Transverse colon (tissue), 4 donors: ENCODE measurements around the gene ZMYND12. TPM values are rescaled to one million over a fixed set of nuclear protein-coding genes. Genes with fewer than 3 reads are reported as not detected.
"Not testable (repeated sequence)": the region's sequence is repeated elsewhere in the genome, so short reads cannot be mapped to it uniquely, and the experiment has no call there.

Experiments
- DNase-seq: peaks from one replicate; pipeline ENCODE4 v3.0.0-alpha.2; 2019
- H3K27ac ChIP-seq, 4 donors: fragments of 200-600 bp; sonication (generic); 2 replicates each; pipeline ENCODE4 v1.5.1; 2016 to 2018; ENCODE audit warnings: inconsistent platforms in 4 of 4
- H3K27me3 ChIP-seq: fragments of 200-600 bp; sonication (generic); 2 replicates; pipeline ENCODE4 v1.5.1; 2017; ENCODE audit warnings: inconsistent platforms
- H3K36me3 ChIP-seq, 4 donors: fragments of 200-600 bp; sonication (generic); 2 replicates each; pipeline ENCODE4 v1.5.1; 2017 to 2019; ENCODE audit warnings: inconsistent platforms in 4 of 4
- H3K4me1 ChIP-seq, 4 donors: fragments of 200-600 bp; sonication (generic); 2 replicates each; pipeline ENCODE4 v1.5.1; 2017 to 2020; ENCODE audit warnings: inconsistent platforms in 4 of 4
- H3K4me3 ChIP-seq, 4 donors: fragments of 200-600 bp; sonication (generic); 1 replicate in 1 of 4; 2 replicates in 3 of 4; pipeline versions ENCODE4 v1.5.1 to v1.6.1; 2017 to 2019; ENCODE audit warnings: inconsistent platforms in 4 of 4
- H3K9me3 ChIP-seq, 2 donors: fragments of 200-600 bp; sonication (generic); 2 replicates each; pipeline ENCODE4 v1.5.1; 2017 to 2019; ENCODE audit warnings: inconsistent platforms in 2 of 2
- EP300 ChIP-seq: sonication (generic); formaldehyde crosslinking; IDR thresholded peaks from one replicate; pipeline ENCODE4 v1.6.1; 2017; ENCODE audit warnings: antibody characterized with exemption, low read depth
- POLR2A ChIP-seq: fragments of 450-650 bp; IDR thresholded peaks from one replicate; pipeline ENCODE4 v1.6.1; 2016; ENCODE audit warnings: antibody characterized with exemption, mild to moderate bottlenecking, moderate library complexity
- POLR2AphosphoS5 ChIP-seq, 3 donors: sonication (generic); formaldehyde crosslinking; IDR thresholded peaks; one replicate each; pipeline ENCODE4 v1.6.1; 2016; ENCODE audit warnings: antibody characterized with exemption in 3 of 3
- WGBS, 2 donors: methylation state at CpG; one replicate each; pipeline ENCODE4 v1.1.5; 2018; ENCODE audit warnings: low coverage in 1 of 2; 5-methylcytosine and 5-hydroxymethylcytosine counted together
- in situ Hi-C, 4 donors: fragments of 200-750 bp; cut with MboI; loops; one replicate each; pipeline versions ENCODE4 v1.15.0 to v1.15.1; 2017; ENCODE audit warnings: low sequenced_read_pairs in 3 of 4, low pct_ligation_motif_present in 1 of 4, low pct_unique_long_range_greater_than_20kb in 1 of 4
- intact Hi-C: fragments of 100-400 bp; cut with DNase I; formaldehyde crosslinking; loops from one replicate; pipeline ENCODE4 v1.15.1; 2023; ENCODE audit warnings: low total_unique reads
- total RNA-seq, 4 donors: library from RNA; depleted of rRNA; stranded (reverse); fragments of >200 nt; gene quantifications; one replicate each; pipeline ENCODE4 v1.1.0, GENCODE V29; 2016
- TF ChIP-seq, protein P1 (sequence below), 5 experiments: fragments of 200-600 bp in 3 of 5; fragments of 450-650 bp in 2 of 5; sonication (generic) in 3 of 5; IDR thresholded peaks; 1 replicate in 2 of 5; 2 replicates in 3 of 5; pipeline ENCODE4 v1.5.1; 2016 to 2017; ENCODE audit warnings: antibody characterized with exemption in 5 of 5, inconsistent platforms in 3 of 5, mild to moderate bottlenecking in 2 of 5, moderate library complexity in 1 of 5

The ZMYND12 gene, protein sequence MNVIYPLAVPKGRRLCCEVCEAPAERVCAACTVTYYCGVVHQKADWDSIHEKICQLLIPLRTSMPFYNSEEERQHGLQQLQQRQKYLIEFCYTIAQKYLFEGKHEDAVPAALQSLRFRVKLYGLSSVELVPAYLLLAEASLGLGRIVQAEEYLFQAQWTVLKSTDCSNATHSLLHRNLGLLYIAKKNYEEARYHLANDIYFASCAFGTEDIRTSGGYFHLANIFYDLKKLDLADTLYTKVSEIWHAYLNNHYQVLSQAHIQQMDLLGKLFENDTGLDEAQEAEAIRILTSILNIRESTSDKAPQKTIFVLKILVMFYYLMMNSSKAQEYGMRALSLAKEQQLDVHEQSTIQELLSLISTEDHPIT
- 1 to 10 TPM in 2 of 4 donors, not detected in 2; 4.3 to 8.7 TPM for total RNA-seq

DNA sequence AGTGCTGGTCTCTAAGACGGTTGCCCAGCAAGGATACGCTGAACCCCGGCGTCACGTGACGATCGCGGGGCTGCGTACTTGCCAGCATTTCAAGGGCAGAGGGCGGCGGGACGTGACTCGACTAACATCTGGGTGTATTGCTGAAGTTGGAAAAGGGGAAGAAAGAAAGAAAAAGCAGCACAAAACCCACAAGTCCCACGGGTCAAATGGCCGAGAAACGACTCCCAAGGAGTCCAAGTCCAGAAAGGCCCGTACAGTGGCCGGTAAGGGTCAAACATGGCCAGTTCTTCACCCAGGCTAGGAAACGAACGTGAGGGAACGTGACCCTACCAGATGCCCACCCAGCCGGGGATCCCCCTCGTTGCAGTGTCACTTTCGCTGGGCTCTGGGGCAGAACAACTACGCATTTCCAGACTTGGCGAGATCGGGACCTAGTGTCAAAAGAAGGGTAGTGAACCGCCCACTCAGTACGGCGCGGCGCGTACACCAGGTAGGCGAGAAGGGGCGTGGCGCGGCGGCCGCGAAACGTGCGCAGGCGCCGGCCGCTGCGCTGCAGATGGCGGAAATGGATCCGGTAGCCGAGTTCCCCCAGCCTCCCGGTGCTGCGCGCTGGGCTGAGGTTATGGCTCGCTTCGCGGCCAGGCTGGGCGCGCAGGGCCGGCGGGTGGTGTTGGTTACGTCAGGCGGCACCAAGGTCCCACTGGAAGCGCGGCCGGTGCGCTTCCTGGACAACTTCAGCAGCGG lies at the start of gene ZMYND12, which contains the start of gene PPCS:
Gene ZMYND12, minus strand, starts transcription at position 13 of the 744 bp plus-strand sequence. CDS start 25 bp downstream, outside the sequence.
Gene PPCS, plus strand, starts transcription at position 534 of the 744 bp plus-strand sequence. Its CDS starts 23 bp downstream, at position 557.
- H3K27ac ChIP-seq: peak within 1 kb of the TSS; percentile 95 to 96 (median 96)
- in situ Hi-C loops (no loop called here), intact Hi-C loops (no loop called here)
- WGBS, 2 donors: 0% methylated on average over 58 of the region's 66 CpGs; no CpG with 5 or more reads in 1 of the 2 donors
- H3K4me3 ChIP-seq: peak within 1 kb of the TSS; percentile 77 to 94 (median 91)
- no peaks in the 10 kb centered on the region for H3K9me3 ChIP-seq
- H3K36me3 ChIP-seq: peaks cover 0 to 10% (median 0%) of the 10 kb centered on the region in 4 donors
- no peaks in the 10 kb centered on the region for H3K27me3 ChIP-seq
- peak; percentile 90 for DNase-seq
- peaks cover 6 to 26% (median 15%) of the 10 kb centered on the region in 4 donors for H3K4me1 ChIP-seq
- TF ChIP-seq POLR2AphosphoS5 (IDR thresholded peaks at IDR 0.05) (peak; percentile 19 to 82 (median 76)), EP300 (no peak), POLR2A (peak; percentile 88)
- TF ChIP-seq, protein P1, sequence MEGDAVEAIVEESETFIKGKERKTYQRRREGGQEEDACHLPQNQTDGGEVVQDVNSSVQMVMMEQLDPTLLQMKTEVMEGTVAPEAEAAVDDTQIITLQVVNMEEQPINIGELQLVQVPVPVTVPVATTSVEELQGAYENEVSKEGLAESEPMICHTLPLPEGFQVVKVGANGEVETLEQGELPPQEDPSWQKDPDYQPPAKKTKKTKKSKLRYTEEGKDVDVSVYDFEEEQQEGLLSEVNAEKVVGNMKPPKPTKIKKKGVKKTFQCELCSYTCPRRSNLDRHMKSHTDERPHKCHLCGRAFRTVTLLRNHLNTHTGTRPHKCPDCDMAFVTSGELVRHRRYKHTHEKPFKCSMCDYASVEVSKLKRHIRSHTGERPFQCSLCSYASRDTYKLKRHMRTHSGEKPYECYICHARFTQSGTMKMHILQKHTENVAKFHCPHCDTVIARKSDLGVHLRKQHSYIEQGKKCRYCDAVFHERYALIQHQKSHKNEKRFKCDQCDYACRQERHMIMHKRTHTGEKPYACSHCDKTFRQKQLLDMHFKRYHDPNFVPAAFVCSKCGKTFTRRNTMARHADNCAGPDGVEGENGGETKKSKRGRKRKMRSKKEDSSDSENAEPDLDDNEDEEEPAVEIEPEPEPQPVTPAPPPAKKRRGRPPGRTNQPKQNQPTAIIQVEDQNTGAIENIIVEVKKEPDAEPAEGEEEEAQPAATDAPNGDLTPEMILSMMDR (IDR thresholded peaks at IDR 0.05): peak in 4 of 5 experiments; percentile 22 to 82 (median 50)

DNA sequence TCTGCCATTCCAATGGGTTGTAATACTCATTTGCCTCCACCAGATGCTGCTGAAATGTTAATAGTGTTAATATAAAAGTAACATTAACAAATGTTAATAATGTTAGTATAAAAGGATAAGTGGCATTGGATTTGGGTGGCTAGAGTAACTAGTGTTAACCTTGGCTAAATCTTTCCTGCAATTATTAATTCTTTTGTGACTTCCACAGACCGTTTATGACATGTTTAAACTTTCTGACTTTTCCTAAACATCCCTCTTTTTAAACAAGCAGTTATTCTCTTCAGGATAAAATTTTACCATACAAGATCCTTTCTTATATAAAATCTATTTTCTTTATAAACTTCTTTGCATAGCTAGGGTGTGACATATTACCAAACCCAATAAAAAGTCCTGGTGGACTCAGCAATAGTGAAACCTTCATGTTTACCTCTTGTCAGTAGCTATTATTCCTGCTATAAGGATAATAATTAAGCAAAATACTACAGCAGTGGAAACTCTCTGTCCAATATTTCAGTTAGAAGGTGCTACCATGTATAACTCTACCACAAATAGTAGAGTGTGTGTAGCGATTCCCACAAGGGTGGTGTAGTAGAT lies 48.8 kb upstream of the ZMYND12 start:
- H3K4me1 ChIP-seq: no peaks in the 10 kb centered on the region
- in situ Hi-C loops (no loop called here), intact Hi-C loops (no loop called here)
- WGBS, 2 donors: 90 to 92% methylated on average over 2 of the region's 2 CpGs
- H3K36me3 ChIP-seq: peaks cover 0 to 14% (median 5%) of the 10 kb centered on the region in 4 donors
- H3K27ac ChIP-seq: no peak overlapping the region
- H3K27me3 ChIP-seq: no peaks in the 10 kb centered on the region
- DNase-seq: no peak
- TF ChIP-seq POLR2A (no peak), POLR2AphosphoS5 (IDR thresholded peaks at IDR 0.05) (no peak), EP300 (no peak)
- TF ChIP-seq, protein P1 (IDR thresholded peaks at IDR 0.05): no peak
- no peak overlapping the region for H3K4me3 ChIP-seq
- H3K9me3 ChIP-seq: peaks cover 33 to 37% of the 10 kb centered on the region in 2 donors

DNA sequence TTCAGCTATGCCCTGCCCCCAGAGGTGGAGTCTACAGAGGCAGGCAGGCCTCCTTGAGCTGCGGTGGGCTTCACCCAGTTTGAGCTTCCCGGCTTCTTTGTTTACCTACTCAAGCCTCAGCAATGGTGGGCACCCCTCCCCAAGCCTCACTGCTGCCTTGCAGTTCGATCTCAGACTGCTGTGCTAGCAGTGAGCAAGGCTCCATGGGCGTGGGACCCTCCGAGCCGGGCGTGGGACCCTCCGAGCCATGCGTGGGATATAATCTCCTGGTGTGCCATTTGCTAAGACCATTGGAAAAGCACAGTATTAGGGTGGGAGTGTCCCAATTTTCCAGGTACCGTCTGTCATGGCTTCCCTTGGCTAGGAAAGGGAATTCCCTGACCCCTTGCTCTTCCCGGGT lies 46.2 kb upstream of the ZMYND12 start:
- H3K4me3 ChIP-seq, DNase-seq, H3K27ac ChIP-seq, H3K4me1 ChIP-seq, H3K27me3 ChIP-seq, in situ Hi-C loops, intact Hi-C loops: not testable (repeated sequence)
- 80 to 96% methylated on average over 1 to 11 of the region's 11 CpGs for WGBS, 2 donors
- Histone ChIP-seq H3K36me3 (peaks cover 0 to 14% (median 5%) of the 10 kb centered on the region in 4 donors), H3K9me3 (peaks cover 21% of the 10 kb centered on the region in 2 donors)

DNA sequence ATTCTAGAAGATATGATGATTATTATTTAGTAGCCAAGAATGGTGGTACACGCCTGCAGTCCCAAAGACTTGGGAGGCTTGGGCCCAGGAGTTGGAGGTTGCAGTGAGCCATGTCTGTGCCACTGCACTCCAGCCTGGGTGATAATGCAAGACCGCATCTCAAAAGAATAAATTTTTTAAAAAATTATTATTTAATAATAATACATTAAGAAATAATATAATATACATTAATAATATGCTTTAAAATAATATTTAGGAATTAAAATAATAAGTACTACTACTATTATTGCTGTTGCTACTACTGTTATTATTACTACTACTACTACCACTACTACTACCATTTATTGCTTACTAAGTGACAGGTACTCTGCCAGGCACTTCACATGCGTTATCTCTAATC lies 34.4 kb upstream of the ZMYND12 start:
- no peak overlapping the region for H3K27ac ChIP-seq
- H3K36me3 ChIP-seq: no peaks in the 10 kb centered on the region
- in situ Hi-C loops (no loop called here), intact Hi-C loops (no loop called here)
- no peaks in the 10 kb centered on the region for H3K27me3 ChIP-seq
- TF ChIP-seq, protein P1 (IDR thresholded peaks at IDR 0.05): no peak
- TF ChIP-seq POLR2A: no peak
- TF ChIP-seq EP300: no peak
- TF ChIP-seq POLR2AphosphoS5 (IDR thresholded peaks at IDR 0.05): no peak
- DNase-seq: no peak
- 97 to 98% methylated on average over 3 of the region's 3 CpGs for WGBS, 2 donors
- H3K4me3 ChIP-seq: no peak overlapping the region
- no peaks in the 10 kb centered on the region for H3K4me1 ChIP-seq
- H3K9me3 ChIP-seq: peaks cover 0 to 3% of the 10 kb centered on the region in 2 donors
